ENCODE results near the gene HPGDS.

Gene HPGDS

DNA sequence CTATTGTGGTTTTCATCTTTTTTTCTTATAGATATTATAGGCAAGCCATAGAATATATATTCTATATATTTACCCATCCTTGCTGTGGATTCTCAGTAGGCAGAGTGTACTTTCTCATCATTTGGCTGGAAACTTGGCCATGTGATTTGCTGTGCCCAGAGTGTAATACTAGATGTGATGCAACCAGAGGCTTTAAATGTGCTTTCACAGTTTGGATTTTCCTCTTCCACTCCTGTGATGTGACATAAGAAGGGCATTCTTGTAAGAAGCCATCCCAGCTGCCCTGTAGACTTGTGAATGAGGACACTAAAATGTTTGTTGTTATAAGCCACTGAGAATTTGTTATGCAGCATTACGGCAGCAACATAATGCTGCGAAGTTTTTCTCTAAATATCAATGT, 10.4 kb upstream of the HPGDS start:
- no peaks in the 10 kb centered on the region for H3K4me1 ChIP-seq
- H3K9ac ChIP-seq = no peak overlapping the region
- no peaks in the 10 kb centered on the region for H3K27me3 ChIP-seq (ENCODE audit: control insufficient read depth, insufficient read depth, low read length)
- H3K9me3 ChIP-seq (ENCODE audit: control insufficient read depth, low read length) = no peaks in the 10 kb centered on the region
- H2AFZ ChIP-seq = no peak overlapping the region
- no peak overlapping the region for H3K4me3 ChIP-seq (ENCODE audit: low read depth, low read length)
- no peak overlapping the region for H3K27ac ChIP-seq
- H3K36me3 ChIP-seq (ENCODE audit: control insufficient read depth, insufficient read depth, low read length) = no peaks in the 10 kb centered on the region
- no peaks in the 10 kb centered on the region for H3K79me2 ChIP-seq
- H3K4me2 ChIP-seq (ENCODE audit: low read length) = no peak overlapping the region
- TF ChIP-seq, protein P1, sequence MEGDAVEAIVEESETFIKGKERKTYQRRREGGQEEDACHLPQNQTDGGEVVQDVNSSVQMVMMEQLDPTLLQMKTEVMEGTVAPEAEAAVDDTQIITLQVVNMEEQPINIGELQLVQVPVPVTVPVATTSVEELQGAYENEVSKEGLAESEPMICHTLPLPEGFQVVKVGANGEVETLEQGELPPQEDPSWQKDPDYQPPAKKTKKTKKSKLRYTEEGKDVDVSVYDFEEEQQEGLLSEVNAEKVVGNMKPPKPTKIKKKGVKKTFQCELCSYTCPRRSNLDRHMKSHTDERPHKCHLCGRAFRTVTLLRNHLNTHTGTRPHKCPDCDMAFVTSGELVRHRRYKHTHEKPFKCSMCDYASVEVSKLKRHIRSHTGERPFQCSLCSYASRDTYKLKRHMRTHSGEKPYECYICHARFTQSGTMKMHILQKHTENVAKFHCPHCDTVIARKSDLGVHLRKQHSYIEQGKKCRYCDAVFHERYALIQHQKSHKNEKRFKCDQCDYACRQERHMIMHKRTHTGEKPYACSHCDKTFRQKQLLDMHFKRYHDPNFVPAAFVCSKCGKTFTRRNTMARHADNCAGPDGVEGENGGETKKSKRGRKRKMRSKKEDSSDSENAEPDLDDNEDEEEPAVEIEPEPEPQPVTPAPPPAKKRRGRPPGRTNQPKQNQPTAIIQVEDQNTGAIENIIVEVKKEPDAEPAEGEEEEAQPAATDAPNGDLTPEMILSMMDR (IDR thresholded peaks at IDR 0.05) = no peak

DNA sequence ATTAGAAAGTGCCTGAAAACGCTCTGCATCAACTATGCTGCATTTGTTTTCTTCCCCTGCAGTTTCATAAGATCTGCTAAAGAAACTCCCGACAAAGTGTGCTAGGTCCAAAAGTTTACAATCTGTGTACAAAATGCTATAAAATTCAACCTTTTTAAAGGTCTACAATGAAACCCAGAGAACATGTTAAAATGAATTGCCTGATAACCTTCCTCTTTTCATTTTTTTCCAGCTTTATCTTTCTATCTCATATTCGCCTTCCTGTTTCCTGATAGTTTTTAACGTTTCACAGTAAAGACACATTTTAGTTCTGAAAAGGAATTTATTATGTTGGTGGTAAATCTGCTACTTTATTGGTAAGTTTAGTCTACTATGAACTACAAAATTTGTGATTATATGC, 9.5 kb upstream of the HPGDS start:
- TF ChIP-seq, protein P1 (IDR thresholded peaks at IDR 0.05) = no peak
- no peaks in the 10 kb centered on the region for H3K9me3 ChIP-seq (ENCODE audit: control insufficient read depth, low read length)

DNA sequence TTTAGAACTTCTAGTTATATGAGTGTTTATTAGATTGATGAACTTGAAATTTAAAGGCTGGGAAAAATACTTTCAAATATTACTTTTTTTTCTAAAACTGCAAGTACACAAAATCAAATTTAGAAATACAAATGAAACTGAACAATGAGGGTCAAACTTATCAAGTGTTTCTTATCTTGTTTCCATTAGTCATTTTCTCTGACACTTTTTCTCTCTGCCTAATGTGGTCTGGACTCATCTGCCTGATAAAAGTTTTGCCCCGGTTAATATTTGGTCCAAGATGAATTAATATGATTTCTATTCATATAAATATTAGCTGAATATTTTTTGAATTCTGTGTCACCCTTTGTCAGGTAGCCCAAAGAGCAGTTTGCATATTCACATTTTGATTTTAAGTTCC, 8.7 kb upstream of the HPGDS start:
- TF ChIP-seq, protein P1 (IDR thresholded peaks at IDR 0.05) = no peak
- Histone ChIP-seq H3K79me2 (no peaks in the 10 kb centered on the region), H3K9me3 (ENCODE audit: control insufficient read depth, low read length) (no peaks in the 10 kb centered on the region), H2AFZ (no peak overlapping the region), H3K9ac (no peak overlapping the region), H3K36me3 (ENCODE audit: control insufficient read depth, insufficient read depth, low read length) (no peaks in the 10 kb centered on the region), H3K27me3 (ENCODE audit: control insufficient read depth, insufficient read depth, low read length) (no peaks in the 10 kb centered on the region), H3K4me1 (no peaks in the 10 kb centered on the region), H3K27ac (no peak overlapping the region), H3K4me3 (ENCODE audit: low read depth, low read length) (no peak overlapping the region), H3K4me2 (ENCODE audit: low read length) (no peak overlapping the region)

More for the DNA sequence above, 9.5 kb upstream of the HPGDS start:
- no peak overlapping the region for H2AFZ ChIP-seq
- H3K4me3 ChIP-seq (ENCODE audit: low read depth, low read length) = no peak overlapping the region
- no peaks in the 10 kb centered on the region for H3K4me1 ChIP-seq
- H3K79me2 ChIP-seq = no peaks in the 10 kb centered on the region
- no peak overlapping the region for H3K4me2 ChIP-seq (ENCODE audit: low read length)
- no peak overlapping the region for H3K27ac ChIP-seq
- H3K27me3 ChIP-seq (ENCODE audit: control insufficient read depth, insufficient read depth, low read length) = no peaks in the 10 kb centered on the region
- no peaks in the 10 kb centered on the region for H3K36me3 ChIP-seq (ENCODE audit: control insufficient read depth, insufficient read depth, low read length)
- H3K9ac ChIP-seq = no peak overlapping the region

DNA sequence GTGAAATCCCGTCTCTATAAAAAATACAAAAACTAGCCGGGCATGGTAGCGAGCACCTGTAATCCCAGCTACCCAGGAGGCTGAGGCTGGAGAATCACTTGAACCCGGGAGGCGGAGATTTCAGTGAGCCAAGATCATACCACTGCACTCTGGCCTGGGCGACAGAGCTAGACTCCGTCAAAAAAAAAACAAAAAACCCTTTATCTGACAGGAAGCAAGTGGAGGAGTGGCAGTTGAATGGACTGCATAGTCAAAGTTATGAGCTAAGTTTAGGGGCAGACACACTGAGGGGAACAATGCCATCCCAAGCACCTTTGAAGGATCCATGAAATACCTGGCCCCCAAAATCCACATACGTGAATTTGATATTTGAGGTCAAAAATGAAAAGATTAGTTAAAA, 7.5 kb upstream of the HPGDS start:
- TF ChIP-seq, protein P1 (IDR thresholded peaks at IDR 0.05) = no peak
- Histone ChIP-seq H3K27ac (no peak overlapping the region), H2AFZ (no peak overlapping the region), H3K9ac (no peak overlapping the region), H3K36me3 (ENCODE audit: control insufficient read depth, insufficient read depth, low read length) (no peaks in the 10 kb centered on the region), H3K27me3 (ENCODE audit: control insufficient read depth, insufficient read depth, low read length) (no peaks in the 10 kb centered on the region), H3K4me2 (ENCODE audit: low read length) (no peak overlapping the region), H3K4me1 (no peaks in the 10 kb centered on the region), H3K9me3 (ENCODE audit: control insufficient read depth, low read length) (no peaks in the 10 kb centered on the region), H3K4me3 (ENCODE audit: low read depth, low read length) (no peak overlapping the region), H3K79me2 (no peaks in the 10 kb centered on the region)

DNA sequence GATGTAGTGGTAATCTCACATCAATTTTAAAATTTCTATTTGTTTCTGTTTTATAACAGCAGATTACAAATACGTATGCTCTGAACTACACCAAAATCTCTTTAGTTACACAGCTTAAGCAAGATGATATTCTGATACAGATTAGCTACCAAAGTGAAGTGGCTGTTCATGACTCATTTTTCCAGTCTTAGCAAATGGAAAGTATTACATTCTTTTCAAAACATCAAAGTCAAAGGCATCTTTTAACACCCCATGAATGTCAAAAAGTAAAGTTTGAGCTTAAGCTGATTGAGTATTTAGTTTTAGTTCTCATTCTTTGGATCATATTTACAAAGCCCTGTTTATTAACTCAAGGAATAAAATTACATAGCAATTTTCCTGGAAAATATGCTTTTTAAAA, 6.6 kb upstream of the HPGDS start:
- TF ChIP-seq, protein P1 (IDR thresholded peaks at IDR 0.05) = no peak
- Histone ChIP-seq H3K27ac (no peak overlapping the region), H3K27me3 (ENCODE audit: control insufficient read depth, insufficient read depth, low read length) (no peaks in the 10 kb centered on the region), H3K9ac (no peak overlapping the region), H3K36me3 (ENCODE audit: control insufficient read depth, insufficient read depth, low read length) (no peaks in the 10 kb centered on the region), H3K79me2 (no peaks in the 10 kb centered on the region), H3K4me2 (ENCODE audit: low read length) (no peak overlapping the region), H3K4me1 (no peaks in the 10 kb centered on the region), H3K9me3 (ENCODE audit: control insufficient read depth, low read length) (no peaks in the 10 kb centered on the region), H3K4me3 (ENCODE audit: low read depth, low read length) (no peak overlapping the region), H2AFZ (no peak overlapping the region)

All from parathyroid adenoma (tissue), 2 donors.